Measurements from ENCODE around the gene REN.

The REN gene

DNA sequence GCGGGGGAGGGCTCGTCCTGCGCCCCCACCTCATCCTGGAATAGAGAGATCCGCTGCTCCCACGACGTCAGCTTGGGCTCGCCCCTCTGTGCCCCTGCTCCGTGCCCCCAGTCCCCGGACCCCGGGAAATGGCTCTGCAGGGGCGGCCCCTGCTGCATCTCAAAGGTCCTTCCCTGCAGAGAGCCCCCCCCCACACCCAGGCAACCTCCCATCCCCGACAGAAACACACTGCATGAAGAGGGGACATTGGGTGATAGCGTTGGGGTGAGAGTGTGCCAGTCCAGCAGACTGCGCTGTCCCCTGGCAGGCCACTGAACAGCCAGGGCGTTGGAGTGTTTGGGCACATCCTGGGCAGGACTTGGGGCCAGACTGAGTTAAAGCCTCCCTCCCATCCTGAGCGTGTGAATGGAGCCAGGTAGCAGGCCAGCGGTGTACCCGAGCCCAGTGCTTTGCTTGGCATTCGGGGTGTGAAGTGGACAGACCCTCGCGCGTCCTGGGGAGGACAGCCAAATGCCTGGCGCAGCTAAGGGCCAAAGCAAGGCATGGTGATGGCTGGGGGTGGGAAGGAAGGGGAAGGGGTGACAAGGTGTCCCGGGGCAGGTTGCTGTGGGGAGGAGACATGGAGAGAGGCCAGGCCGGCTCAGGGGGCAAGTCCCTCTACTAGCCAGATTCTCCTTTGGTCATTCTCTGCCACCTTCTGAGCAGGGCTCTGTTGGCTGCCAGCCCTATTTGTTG, 13.7 kb downstream of the REN start:
- DNase-seq, result peak; percentile 49

DNA sequence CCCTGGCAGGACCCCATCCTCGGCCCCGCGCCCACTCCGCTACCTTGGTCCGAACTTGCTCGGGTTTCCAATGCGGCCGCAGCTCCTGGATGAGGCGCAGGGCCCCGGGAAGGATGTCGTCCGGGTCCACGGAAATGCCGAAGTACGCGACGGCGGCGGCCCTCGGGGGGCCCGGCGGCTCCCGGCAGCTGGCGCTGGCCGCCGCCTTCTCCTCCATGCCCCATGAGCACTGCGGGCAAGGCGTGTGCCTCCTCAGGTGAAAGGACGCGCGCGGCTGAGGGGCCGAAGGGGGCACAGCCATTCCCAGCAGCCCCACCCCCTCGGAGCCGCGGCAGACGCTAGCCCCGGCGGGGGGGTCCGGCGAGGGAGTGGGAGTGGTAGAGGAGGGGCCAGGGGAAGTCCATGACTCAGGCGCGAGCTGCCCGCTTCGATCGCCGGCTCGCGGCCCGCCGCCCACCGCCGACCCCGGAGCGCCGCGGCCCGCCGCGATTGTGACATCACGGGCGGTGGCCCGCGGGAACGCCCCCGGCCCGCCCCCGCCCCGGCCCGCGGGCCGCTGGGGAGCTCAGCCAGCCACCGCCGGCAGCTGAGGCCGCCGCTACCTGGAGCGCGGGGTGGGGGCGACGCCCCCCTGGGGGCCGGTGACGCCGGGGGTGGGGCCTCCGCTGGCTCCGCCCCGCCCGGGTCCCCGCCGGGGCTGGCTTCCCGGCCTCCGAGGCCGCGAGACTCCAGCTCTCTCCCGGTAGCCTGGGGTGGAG, 14.4 kb downstream of the REN start, which contains the start of gene ETNK2:
TSS of gene ETNK2 (minus strand) at position 493 of the 758 bp plus-strand sequence. CDS start at position 301, 192 bp downstream.
- peak; percentile 86 for DNase-seq

DNA sequence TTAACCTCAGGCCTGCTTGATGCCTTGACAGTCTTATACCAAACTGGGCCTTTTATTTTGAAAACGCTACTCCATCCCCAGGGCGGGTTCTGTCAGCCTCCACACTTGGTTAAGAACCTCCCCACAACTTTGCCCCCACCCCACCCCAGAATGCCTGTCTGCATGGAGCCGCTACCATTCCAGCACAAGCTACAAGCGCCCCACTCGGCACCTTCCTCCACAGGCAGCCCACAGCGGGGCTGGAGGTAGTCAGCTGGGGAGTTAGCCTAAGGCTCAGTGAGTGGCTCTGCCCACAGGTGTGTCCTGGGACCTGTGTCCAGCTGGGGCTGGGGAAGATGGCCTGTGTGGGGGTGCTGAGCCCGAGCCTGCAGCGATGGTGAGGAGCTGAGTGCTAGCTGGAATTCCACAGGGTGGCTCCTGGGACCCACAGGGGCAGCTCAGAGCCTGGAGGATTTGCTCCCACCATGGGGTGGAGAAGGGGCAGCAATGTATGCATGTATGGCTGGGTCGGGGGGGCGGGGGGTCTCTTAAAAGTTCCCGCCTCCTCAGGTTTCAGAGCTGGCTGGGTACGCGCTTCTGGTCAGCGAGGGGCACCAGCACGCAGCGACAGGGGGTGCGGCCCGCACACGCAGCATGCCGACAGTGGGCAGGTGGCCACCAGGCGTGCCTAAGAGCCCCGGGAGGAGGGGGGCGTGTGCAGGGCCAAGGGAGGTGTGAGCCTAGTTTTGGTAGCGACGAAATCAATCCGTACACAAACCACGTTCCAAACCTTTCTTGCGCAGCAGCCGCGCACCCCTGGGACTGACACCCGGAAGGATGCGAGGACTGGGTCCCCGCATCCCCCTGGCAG, 15.2 kb downstream of the REN start:
- no peak for DNase-seq

DNA sequence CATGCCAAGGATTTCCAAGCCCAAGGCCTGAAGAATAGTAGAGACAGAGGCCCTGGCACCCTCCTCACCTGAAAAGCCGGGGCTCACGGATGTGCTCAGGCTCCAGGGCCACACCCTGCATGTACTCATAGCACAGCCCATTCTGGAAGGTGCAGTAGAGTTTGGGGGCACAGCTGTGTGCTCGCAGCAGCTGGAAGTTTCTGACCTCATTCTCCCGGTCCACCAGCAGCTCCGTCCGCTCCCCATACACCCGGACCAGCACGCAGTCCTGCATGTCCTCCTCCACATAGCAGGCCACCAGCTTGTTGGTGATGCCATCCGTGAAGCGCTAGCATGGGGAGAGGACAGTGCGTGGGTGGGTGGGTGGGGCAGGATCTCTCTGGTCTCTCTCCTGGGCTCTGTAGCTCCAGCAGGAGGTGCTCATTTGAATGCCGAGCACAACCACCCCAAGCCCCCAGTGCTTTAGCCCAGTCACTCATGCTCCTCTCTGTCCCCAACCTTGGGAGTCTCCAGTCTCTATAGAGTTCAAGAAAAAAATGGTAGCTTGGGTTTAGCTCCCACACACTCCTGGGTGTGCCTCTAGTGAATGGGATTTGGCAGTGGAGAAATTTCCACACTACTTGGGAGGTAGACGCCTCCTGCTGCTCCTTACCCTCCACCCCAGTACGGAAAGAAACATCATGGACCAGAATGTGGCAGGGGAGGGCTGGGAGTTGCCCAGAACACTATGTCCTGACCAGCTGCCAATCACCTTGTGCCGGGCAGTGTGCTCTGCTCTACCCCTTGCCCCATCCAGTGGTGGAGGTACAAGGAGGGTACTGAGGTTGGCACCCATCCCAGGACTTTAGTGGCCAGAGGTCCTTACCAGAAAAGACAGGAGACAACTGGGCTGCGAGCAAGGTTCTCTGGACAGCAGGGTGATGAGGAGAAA, 16.2 kb downstream of the REN start:
- no peak for DNase-seq

DNA sequence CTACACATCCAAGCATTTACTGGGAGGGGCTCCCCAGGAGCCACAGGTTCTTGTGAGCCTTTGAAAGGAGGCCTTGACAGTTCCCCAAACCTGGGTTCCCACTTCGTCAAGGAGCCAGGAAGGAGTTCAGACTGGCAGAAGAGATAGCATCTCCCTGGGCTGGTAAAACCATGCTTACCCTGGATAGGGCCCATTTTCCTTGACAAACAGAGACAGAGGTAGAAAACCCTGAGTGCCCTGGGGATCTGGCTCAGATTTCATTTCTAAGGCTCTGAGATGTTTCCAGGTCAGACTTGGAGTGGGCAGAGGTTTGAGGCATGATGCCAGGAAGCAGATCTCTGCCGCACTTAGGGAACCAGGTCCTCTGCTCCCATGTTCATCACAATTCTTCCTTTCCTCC, 17.0 kb downstream of the REN start:
- no peak for DNase-seq

DNA sequence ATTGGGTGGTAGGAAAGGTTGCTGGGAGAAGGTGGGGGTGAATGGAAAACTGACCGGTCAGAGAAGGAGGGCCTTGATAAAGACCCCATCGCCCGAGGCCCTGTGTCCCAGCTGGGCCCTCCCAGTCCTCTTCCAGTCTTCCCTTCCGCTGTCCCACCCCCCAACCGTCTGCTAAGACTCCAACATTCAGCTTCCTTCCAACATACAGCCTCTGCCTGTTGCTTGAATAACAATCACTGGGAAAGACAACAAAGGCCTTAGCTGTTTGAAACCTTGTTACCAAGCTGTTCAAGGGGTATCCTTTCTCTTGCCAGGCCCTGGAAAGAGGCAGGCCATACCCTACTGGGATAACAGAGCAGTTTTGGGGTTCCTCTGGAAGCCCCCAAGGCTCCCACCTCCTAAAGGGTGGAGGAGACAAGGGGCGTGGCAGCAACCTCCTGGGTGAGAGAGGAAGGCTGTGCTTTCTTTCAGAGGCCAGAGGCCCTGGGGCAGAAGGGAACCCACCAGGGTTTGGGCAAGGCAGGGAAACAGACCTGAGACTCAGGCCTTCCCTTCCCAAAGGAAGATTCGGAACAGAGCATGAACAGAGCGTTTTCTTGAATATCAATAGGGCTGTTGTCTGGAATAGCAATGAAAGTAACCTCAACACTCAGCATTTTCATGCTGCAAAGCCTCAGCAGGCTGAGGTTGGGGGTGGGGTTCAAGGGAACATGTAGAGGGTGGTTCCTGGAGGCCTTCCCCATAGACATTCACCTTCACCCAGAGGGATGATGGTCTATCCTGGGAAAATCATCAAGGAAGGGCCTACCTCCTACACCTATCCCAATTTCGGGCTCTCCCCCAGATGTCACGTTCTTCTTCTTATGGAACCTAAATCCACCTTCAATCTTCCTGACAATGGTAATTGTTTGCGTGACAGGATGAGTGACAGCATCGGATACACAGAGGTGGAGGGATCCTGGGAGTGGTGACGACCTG, 18.4 kb downstream of the REN start:
- no peak for DNase-seq

DNA sequence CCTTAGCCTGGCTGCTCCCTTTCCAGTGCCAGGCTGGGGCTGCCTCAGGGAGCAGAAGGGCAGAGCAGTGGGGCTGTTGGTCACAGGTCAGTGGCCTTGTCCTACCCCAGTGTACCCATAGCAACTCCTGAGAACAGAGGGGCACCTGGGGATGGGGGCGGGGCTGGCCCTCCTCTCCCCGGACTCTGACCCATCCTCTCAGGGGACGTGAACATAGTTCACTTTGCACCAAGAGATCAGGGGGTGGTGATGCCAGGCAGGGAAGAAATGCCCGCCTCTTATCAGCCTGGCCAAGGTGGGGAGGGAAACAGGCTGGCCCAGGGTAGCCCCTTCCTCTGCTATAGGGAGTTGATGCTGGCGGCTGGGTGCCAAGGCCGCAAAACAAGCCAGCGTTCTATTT, 19.2 kb downstream of the REN start:
- no peak for DNase-seq

DNA sequence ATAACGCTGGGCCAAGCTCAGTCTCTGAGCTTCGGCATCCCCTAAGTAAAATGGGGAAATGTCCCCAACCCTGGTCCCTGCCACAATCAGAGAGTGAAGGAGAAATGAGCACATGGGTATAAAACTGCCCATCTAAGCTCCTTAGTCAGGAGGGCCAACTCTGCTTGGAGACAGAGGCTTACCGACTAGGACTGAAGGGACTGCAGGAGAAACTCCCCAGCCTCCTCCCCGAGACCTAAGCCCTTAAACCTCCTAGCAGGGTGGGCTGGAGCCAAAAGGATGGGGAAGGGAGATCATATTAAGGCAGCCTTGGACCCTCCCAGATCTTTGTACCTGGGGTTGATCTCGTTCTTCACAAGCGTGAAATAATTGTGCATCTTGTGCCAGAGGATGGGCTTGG, 19.8 kb downstream of the REN start:
- DNase-seq, result no peak

DNA sequence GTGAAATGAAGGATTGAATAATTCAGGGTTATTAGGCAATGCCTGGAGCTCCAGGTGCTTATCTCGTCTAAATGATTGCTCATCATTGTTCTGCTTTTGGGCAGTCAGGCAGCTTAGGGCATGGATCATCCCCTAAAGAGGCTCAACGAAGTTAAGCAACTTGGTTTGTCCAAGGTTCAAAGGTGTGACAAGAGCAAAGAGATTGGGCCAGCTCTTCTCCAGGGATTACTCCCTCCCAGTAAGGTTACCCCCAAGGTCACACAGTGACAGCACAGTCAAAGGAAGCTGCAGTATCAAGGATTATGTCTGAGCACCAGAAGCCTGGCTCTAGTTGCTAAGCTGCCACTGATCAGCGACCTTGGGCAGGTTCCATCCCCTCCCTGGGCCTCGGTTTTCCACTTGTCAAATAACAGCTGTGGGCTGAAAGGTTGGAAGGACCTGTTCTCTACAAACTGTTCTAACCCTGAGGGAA, 21.1 kb downstream of the REN start:
- no peak for DNase-seq

DNA sequence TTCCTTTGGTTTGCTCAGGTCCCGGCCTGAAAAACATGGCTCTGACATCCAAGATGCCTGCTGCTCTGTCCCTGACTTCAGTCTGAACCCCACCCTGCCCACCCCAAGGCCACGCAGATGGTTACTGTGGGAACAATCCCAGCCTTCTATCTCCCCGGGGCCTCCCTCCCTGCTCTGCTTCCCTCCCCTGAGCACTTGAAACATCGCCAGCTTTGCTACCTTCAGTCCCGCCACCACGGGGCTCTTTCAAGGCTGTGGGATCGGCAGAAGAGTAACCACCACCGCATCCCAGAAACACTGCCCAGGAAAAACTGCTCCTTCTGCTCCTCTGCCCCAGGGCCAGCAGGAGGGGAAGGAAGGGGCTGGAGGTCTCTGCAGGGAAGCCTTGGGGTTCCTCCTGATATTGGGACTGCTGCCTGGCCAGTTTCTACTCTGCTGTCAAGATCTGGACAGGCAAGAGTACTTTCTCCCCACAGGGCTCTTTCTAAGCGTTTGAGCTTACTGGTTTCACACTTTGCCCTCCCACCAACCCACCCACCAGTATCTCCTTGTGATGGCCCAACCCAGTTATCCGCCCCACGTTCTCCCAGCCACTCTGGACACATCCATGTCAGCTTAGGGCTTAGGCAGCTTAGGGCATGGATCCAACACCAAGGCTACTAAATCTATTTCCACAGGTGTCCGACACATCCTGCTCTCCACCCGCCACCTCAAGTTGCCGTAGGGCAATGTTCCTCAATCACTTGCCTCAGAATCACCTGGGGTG, 22.7 kb downstream of the REN start:
- DNase-seq, result no peak

DNA sequence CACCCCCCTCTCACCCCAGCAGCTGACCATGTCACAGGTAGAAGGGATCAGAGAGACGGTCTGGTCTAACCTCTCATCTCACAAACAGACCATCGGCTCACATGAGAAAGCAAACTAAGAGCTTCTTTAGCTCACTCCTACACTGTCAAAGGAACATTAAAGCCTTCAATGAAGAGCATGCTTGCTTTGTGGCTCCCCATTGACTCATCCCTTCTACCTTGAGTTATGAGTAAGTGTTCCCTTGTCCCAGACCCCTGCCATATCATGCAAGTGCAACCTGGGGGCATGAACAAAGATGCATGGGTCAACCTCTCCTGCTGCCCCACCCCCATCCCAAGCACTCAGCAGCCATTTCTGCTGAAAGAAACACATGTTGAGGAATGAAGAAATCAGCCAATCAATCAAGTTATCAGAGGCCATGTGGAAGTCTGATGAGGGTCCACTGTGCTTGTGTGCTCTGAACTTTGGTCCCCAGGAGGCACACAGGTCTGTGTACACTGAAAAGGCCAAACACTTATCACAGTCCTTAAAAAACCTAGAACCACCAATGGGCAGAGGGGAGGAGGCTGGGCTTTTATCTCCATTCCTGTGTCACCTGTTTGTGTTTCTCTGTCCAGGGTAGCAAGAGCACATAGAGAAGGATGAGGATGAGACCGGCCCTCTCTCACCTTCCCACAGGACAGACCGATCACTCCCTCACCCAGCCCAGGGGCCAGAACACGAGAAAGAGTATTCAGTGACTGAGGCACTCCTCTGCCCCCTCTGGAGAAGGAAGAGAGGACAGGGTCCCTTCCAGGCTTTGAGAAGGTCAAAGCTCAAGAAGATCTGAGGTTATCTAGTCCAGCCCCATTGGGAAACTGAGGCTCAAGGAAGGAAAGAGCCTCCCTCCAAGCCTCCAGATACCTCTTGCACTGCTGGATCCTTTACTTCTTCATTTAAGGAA, 23.8 kb downstream of the REN start:
- DNase-seq, result no peak

DNA sequence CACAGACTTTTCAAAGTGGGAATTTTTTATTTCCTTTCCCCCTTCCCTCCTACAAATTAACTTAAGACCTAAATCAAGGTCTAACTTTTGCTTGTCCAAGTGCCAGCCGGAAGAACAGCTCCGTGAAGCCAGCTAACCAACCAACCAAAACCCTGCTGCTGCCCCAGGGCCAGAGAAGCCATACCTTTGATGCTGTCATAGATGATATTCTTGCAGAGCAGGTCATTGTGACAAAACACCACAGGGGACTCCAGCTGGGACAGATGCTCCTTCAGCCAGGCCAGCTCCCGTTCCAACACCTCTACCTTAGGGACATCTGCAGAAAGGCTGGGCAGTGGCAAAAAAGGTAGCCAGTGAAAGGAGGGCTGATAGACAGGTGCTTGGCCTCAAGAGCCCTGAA, 25.0 kb downstream of the REN start:
- DNase-seq, result no peak

DNA sequence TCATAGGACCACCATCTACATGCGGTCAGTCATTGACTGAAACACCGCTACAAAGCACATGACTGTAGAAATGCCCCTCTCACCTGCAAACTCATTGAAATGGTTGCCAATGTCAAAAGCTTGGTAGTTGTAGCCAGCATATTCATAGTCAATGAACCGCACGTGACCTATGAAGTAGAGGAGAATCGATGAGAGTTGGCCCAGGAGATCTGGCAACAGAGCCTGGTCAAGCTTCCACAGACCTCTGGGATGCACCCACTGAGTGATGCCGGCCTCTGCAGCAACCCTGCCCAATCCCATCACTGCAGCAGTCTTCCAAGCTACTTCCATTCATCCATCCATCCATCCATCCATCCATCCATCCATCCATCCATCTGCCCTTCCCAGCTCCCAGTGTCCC, 26.2 kb downstream of the REN start:
- no peak for DNase-seq

DNA sequence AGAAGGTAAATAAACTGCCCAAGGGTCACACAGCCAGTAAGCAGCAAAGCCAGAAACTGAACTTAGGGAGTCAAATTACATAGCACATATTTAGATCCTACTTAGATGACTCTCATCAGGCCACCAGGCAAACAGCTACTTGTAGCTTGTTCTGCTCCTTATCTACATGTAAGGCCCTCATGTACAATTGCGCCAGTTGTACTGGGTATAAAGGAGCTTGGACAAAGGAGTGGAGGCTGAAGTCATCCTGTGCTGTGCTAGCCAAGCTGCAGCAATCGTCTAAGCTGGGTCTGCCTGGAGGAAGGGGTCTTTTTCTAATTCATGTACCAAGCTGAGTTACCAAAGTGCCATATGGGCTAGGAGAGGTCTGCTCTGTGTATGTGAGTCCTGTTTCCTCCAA, 27.0 kb downstream of the REN start:
- DNase-seq, result no peak

DNA sequence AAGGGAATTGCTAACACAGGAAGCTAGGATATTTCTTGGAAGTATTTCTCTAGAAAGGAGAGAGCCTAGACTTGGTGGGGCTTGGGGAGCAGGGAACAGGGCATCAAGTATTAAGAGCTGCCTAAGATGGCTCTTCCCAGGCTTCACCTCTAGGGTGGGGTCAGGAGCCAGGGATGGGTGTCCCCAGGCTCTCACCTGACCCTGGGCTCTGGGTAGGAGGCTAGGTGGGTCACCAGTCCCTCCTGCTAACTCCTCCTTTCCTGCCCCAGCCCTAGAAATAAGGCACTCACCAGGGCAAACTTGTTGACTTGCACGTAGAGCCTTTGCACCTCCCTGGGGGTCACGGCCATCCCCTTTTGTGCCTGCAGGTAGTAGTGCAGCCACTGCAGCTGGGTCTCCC, 29.3 kb downstream of the REN start:
- DNase-seq, result no peak

DNA sequence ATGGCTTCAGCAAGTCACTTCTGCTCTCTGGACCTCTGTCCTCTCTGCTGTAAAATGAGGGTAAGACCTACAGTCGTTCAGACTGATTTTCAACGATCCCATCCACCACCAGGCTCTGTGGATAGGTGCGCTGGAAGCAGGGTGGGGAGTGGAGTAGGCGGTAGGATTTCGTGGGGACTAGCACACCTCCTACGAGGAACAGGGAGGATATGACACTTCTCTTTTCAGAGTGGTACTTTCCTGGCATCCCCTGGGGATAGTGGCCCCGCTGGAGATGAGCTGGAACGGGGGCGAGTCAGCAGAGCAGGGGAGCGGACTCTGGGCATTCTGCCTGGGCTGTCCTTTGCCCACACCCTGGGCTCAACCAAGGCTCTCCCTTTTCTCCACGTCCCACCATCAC, 32.0 kb downstream of the REN start:
- no peak for DNase-seq

DNA sequence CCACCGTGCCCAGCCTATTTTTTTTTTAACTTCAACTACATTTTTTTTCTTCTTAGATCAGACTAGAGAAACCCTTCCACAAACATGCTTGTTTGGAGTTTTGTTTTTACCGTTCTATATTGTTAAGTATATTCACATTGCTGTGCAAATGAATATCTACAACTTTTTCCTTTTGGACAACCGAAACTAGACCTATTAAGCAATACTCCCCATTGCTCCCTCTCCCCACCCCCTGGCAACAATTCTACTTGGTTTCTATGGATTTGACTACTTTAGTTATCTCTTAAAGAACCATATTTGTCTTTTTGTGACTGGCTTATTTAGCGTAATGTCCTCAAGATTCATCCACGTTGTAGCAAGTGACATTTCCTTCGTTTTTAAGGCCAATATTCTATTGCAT, 33.4 kb downstream of the REN start:
- no peak for DNase-seq

DNA sequence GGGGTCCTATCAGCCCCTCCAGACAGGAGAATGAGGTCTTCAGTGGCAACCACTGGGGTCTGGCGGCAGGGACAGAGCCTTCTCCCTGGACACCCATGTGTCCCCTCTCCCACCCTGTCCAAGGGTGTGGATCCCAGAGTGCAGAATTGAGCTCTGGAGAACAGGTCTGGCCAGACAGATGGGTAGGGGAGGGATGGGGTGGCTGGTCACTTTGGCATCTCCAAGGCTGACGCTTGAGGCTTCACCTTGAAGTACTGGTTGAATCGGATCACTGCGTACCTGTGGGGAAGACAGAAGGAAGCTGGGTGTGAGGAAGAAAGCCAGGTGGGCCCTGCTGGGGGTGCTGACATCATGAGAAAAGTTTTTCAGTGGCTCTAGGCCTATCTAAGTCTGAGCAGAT, 34.2 kb downstream of the REN start:
- DNase-seq, result no peak
